Renal cortical epithelial cell (primary cell): ENCODE results near the gene FAF1. TPM values are rescaled to one million over a fixed set of nuclear protein-coding genes. Genes with fewer than 3 reads are reported as not detected.
"Not testable (repeated sequence)": the region's sequence is repeated elsewhere in the genome, so short reads cannot be mapped to it uniquely, and the experiment has no call there.

ENCODE experiments used
- DNase-seq: peaks from one replicate; pipeline ENCODE4 v3.0.0-alpha.2; 2011; ENCODE audit warnings: low read depth
- total RNA-seq: library from RNA; depleted of rRNA; stranded (reverse); fragments of >200 nt; gene quantifications from 2 replicates; pipeline ENCODE4 v1.2.3, GENCODE V29; 2014

Gene FAF1
- total RNA-seq, 1 donor from 2014 or later: 92.6 TPM

GRCh38 chr1:50559421-50559820, 400.6 kb downstream of the FAF1 start:
- DNase-seq: no peak

GRCh38 chr1:50553921-50554320, 406.1 kb downstream of the FAF1 start:
- no peak for DNase-seq

GRCh38 chr1:50548243-50548642, 411.8 kb downstream of the FAF1 start:
- peak; percentile 27 for DNase-seq

GRCh38 chr1:50542362-50542761, 417.7 kb downstream of the FAF1 start:
- no peak for DNase-seq

GRCh38 chr1:50538476-50538875, 421.6 kb downstream of the FAF1 start:
- DNase-seq: peak; percentile 31

DNA sequence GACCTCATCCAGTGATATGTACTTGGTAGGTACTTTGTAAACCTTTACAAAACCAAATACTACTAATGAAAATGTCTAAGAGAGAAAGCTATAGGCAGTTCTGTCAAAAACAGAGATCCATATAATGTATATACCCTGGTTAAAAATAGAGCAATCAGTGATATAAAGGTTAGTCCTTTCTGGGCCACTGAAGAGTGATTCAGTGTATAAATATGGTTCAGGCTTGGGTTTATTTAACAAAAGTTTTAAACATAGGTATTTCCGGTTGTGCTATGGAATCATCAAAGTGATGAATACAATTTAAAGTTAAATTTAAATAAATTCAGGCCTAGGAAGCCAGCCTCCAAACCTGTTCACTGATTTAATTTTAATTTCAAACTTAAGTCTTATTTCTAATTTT, 428.5 kb downstream of the FAF1 start:
- DNase-seq: no peak

- DNase-seq: no peak
Observed at GRCh38 chr1:50531027-50531426, 429.0 kb downstream of the FAF1 start.

DNA sequence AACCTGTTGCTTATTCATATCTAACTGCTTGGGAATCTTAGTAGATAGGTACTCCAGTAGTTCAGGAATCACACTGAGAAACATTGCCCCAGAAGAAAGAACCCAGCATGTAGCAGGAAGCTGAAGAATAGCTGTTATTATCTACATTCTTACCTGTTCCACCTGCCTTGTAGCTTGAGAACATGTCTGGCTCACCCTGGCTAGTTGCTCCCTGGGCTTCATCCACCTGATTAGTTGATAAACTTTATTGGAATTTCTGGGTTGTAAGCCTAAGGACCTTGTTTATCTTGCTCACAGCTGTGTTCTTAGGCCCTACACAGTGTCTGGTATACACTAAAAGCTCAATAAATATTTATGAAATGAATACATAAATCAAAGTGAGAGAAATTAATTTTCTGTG, 430.6 kb downstream of the FAF1 start:
- DNase-seq: no peak

- DNase-seq: not testable (repeated sequence)
Observed at GRCh38 chr1:50527987-50528320, 432.1 kb downstream of the FAF1 start.

- DNase-seq: peak; percentile 87
Observed at GRCh38 chr1:50527249-50527986, 432.6 kb downstream of the FAF1 start.

- DNase-seq: no peak
Observed at GRCh38 chr1:50526431-50526830, 433.6 kb downstream of the FAF1 start.

DNA sequence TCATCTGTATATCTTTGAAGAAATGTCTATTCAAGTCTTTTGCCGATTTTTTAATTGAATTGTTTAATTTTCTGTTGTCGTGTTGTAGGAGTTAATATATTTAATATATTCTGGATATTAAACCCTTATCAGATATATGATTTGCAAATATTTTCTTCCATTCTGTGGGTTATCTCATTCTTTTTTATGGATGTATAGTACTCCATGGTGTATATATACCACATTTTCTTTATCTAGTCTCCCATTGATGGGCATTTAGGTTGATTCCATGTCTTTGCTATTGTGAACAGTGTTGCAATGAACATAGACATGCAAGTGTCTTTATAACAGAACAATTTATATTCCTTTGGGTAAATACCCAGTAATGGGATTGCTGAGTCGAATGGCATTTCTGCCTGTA, 436.5 kb downstream of the FAF1 start:
- no peak for DNase-seq

DNA sequence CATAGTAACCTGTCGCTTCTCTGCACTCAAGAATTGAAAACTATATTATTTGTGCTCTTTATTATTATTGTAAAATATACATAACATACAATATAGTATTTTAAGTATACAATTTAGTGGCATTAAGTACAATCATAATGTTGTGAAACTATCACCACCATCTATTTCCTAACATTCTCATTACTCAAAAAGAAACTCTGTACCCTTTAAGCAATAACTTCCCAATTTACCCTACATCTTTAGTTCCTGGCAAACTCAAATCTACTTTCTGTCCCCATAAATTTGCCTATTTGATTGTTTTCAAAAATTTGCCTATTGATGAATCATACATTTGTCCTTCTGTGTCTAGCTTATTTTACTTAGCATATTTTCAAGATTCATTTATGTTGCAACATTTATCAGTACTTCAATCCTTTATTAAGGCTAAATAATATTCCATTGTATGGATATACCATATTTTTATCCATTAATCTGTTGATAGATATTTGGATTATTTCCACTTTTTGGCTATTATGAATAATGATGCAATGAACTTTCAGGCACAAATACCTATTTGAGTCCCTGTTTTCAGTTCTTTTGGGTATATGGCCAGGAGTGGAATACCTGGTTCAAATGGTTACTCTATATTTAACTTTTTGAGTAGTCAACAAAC, 437.2 kb downstream of the FAF1 start:
- DNase-seq: no peak

DNA sequence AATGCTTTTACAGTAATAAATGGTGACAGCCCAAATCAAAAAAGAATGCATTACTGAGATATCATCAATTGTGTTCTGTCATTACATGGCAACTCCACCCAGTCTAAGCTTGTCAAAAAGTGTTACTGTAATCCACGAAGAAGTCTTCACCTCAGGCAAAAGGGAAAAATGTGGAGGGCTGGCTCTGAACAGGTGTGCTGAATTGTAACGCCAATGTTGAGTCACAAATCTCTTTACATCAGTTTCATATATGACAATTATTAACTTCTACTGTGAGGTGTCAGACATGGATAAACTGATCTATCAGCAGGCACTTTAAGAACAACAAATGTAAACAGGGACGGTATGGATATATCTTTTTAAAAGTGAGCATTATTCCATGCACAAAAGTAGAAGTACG, 438.4 kb downstream of the FAF1 start:
- DNase-seq: peak; percentile 7

DNA sequence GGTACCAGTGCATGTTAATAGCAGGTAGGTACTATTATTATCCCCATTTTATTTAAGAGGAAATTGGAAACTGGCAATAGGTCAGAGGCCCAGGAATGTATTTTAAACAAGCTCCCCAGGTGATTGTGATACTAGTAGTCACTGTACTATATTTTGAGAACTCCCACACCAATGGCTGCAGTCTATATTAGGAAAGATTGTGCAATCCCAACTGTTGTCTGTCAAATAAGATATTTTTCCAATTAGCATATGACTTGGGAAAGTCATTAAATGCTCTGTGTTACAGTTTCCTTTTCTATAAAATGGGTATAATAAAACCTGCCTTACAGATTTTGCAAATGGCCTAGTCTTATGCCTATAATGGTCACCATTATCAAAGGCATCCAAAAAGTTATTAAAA, 442.6 kb downstream of the FAF1 start:
- no peak for DNase-seq

DNA sequence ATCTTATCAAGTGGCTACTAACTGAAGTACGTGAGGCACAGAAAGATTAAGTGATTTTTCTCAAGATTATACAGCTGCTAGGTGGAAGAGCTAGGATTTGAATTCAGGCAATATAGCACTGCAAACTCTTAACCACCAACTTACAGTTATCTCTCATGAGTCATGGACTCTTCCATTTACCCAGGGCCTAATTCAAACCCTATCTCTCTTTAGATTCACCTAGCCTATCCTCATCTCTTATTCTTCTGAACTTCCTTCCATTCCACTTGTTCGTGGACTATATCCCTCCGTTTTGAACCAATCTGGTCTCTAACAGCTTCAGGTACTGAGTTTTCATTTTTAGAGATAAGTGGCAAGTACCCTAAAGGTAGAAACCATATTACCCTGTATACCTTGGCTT, 444.0 kb downstream of the FAF1 start:
- no peak for DNase-seq

GRCh38 chr1:50508040-50508586, 452.0 kb downstream of the FAF1 start:
- no peak for DNase-seq

GRCh38 chr1:50505427-50505826, 454.6 kb downstream of the FAF1 start:
- no peak for DNase-seq

GRCh38 chr1:50503515-50503914, 456.6 kb downstream of the FAF1 start:
- no peak for DNase-seq

- no peak for DNase-seq
Observed at GRCh38 chr1:50502147-50502546, 457.9 kb downstream of the FAF1 start.

- no peak for DNase-seq
Observed at GRCh38 chr1:50497007-50497406, 463.1 kb downstream of the FAF1 start.

GRCh38 chr1:50493710-50494109, 466.4 kb downstream of the FAF1 start:
- no peak for DNase-seq

- DNase-seq: no peak
Observed at GRCh38 chr1:50492142-50492541, 467.9 kb downstream of the FAF1 start.
